HuH-7 (cell line): Measurements from ENCODE around the gene LAMC3.

Source experiments
- DNase-seq: peaks from one replicate; pipeline ENCODE4 v3.0.0; 2011; ENCODE audit warnings: low spot score

LAMC3 gene

DNA sequence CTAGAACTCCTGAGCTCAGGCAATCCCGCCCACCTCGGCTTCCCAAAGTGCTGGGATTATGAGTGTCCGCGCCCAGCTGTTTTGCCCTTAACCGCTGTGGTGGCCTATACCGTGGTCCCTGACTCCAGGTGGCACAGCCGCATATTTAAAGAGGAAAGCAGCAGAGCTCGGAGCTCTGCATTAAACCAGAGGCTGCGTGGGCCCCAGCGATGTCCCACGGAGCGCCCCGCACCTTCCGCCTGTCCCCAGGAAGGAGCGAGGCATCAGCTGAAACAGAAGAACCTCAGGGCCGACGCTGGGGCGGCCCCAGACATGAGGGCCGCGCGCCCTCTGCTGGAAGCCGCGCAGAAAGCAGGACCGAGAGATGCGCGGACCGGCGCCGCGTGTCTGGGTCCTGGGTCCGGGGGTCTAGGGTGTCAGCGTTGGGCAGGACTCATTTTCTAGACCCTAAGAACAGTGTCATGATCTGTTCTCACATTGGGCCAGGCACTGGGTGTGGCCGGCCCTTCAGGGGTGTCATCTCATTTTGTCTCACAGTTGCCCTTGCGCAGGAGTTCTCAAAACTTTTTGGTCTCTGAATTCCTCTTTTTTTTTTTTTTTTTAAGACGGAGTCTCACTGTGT is 37.7 kb downstream of the LAMC3 start:
- peak; percentile 85 for DNase-seq

DNA sequence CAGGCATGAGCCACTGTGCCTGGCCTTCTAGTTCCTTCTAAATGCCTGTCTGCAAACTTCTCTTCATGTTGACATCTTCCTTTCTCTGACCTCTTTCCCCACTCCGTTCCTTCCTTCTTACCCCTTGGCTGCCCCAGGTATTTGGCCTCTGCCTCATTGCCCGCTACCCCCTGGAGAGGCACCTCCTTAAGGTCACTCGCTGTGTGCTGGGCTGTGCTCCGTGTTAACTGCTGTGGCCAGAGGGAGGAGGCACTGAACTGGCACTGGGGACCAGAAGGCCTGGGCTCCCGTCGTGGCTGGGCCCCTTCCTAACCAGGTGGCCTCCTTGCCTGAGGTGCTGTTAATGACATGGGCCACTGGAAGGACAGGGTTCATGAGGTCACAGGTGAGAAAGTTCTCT is 39.4 kb downstream of the LAMC3 start:
- no peak for DNase-seq

DNA sequence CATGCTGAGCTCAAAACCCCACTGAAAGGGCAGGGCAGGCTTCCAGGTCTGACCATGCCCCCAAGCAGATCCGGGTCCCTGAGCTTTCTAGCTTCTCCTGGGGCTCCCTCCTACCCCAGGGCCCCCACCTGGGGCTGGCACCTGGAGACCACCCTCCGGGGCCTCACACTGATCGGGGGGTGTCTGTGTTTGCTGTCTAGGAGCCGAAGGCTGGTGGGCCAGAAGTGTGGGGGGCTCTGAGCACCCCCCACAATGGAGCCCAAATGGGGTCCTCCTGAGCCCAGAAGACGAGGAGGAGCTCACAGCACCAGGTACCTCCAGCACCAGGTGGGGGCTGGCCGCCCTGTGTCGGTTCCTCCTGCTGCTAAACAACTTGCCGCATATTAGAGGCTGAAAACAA is 39.8 kb downstream of the LAMC3 start:
- no peak for DNase-seq

DNA sequence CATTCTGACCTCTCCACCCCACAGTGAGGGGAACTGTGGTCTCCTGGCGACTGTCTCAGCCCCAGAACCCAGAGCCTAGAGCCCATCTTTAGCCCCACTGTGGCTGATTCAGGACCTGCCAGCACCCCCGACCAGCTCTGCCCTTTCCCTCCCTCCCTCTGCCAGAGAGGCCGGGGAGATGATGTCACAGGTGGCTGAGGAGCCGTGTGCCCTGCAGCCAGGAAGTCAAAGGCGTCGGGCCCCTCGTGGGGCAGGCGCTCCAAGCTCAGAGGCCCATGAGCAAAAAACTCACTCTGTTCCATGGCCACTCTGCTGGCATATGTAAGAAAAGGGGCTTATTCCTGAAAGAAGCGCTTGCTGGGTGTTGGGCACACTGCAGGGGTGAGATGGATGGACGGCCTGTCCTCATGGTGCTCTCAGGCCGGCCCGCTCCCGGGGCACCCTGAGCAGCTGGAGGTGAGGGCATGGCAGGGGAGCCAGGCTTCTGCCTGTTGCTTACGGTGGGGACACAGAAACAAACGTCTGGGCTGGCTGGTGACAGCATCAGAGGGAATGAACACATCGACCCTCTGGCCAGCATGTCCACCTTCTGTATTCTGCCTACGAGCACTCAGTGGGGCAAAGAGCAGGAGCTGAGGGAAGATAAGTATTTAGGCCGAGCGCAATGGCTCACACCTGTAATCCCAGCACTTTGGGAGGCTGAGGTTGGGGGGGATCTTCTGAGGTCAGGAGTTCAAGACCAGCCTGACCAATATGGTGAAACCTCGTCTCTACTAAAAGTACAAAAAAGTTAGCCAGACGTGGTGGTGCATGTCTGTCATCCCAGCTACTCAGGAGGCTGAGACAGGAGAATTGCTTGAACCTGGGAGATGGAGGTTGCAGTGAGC is 41.1 kb downstream of the LAMC3 start:
- DNase-seq, result no peak

DNA sequence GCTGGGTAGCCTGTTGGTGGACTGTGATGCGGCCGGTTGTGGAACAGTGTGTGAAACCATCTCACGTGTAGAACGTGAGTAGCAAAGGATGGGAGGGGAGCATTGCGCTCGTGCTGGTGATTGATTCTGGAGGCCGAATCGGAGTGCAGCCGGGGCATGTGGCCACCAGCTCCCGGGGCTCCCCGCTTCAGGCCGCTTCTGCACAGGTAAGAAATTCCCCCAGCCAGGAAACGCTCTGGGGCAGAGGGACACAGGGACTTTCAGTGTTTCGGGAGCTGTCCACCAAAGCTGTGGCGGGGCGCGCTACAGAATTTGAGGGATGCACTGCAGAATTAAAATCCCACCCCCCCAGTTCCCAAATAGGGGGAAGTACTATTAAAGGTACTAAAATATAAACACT is 41.9 kb downstream of the LAMC3 start:
- DNase-seq, result no peak

DNA sequence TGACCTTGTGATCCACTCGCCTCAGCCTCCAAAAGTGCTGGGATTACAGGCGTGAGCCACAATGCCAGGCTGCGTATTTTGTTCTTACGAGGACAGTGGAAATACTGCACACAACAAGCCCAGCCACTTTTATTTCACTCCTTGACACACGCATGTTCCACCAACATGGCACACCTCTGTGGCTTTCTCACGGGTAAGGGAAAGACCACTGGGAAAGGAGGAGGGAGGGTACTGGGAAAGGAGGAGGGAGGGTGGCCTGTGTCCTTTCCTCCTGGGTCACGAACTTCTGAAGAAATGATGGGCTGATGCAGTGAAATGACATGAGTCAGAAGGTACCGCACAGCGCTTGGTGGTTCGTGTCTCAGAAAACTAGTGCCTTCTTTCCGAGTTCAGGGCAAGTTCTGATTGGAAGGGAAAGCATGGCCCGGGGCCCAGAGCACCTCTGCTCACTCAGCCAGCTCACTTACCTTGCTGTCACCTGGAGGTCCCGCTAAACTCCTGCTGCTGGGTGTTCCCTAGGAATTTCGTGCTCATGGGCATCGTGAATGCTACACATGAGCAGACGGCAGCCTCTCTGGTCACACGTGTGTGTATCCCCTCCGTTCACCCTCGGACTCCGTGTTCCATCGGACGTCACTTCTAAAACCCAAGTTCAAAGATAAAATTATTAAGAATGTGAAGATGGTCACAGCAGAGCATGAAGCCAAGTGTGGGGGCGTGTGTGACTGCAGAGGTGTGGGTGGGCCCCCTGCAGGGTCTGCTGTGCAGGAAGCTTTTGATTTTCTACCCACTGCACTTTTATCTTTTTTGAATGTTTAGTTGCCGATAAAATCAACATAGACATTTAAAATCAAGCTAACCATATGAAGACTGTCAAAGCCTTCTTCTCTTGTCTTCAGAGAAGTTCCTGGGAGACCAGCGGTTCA is 42.9 kb downstream of the LAMC3 start:
- DNase-seq, result no peak

DNA sequence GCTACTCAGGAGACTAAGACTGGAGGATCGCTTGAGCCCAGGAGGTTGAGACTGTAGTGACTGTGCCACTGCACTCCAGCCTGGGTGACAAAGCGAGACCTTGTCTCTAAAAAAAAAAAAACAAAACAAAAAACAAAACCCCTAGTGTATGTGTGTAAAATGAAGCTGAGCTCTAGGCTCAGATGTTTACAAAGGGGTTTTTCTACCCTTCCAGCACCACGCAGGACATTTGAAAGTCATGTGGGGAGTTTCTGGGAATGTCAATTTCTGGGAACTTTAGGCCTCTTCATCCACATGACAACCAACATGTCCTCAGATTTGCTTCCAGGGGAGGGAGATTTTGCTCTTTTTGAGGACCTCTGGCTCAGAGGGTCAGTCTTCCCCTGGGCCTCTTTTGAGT is 44.9 kb downstream of the LAMC3 start:
- no peak for DNase-seq

DNA sequence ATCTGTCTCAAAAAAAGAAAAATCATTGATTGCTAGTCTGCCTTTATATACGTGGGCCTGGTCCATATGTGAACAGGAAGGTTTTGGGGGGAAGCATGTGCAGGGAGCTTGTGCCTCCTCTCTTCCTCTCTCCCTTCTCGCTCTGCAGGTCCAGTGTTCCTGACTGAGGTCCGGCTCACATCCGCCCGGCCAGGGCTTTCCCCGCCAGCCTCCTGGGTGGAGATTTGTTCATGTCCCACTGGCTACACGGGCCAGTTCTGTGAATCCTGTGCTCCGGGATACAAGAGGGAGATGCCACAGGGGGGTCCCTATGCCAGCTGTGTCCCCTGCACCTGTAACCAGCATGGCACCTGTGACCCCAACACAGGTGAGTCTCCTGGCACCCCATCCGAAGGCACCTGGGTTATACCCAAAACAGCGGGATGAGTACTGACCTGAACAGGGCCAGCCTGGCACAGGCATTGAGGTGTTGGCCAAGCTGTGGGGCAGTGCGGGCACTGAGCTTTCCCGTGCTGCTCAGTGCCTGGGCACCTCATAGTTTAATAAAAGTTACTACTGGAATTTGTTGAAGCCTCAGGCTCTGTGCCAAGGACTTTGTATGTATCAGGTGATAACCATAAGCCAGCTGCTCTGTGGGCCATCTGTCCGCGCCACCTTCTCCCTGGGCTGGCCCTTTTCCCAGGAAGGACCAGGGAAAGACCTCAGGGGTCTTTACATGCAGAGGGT is 48.0 kb downstream of the LAMC3 start:
- no peak for DNase-seq

DNA sequence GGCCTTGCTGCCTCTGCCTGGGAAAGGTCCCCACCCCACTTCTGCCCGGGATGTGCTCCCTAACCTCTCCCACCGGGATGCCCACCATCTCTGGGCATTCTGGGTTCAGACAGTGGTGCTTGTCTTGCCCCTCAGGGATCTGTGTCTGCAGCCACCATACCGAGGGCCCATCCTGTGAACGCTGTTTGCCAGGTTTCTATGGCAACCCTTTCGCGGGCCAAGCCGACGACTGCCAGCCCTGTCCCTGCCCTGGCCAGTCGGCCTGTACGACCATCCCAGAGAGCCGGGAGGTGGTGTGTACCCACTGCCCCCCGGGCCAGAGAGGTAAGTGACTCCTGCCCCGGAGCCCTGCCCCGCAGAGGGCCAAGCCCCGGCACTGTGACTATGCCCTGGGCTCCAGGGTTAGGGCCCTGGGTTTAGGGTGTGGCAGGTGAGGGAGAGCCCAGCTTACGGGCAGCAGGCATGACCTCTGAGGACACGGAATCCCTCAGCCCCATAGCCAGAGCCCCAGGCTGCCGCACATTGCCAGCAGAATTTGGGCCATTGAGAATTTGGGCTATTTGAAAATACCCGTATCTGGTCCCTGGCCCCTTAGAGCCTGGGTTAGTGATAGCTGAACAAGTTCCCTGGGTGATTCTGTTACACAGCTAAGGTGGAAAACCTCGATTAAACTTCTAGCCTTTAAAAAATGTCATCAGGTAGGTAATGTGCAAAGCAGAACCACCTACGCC is 52.1 kb downstream of the LAMC3 start:
- no peak for DNase-seq

DNA sequence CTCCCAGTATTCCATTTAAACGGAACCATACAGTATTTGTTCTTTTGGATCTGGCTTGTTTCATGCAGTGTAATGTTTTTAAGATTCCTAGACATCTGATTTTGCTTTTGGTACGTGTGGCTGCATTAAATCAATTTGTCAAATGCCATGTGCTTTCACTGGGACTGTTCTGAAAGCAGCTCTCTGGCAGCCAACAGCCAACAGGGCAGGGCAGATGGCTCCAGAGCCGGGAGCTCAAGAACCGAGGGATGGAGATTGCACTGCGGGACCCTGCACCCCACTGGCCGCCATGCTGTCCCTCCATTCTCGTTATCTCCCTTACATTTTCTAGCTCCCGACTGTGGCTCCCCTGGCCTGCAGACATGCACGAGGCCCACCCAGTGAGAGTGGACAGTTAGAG is 54.0 kb downstream of the LAMC3 start:
- DNase-seq, result no peak

DNA sequence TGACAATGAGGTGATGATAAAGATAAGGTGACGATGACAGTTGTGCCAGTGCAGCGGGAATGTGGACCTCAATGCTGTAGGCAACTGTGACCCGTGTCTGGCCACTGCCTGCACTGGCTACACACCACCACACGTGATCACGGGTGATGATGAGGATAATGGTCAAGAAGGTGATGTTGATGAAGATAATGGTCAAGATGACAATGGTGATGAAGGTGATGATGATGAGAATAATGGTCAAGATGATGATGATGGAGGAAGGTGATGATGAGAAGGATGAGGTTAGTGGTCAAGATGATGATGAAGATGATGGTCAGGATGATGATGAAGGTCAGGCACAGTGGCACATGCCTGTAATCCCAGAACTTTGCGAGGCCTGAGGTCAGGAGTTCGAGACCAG is 56.6 kb downstream of the LAMC3 start:
- no peak for DNase-seq

DNA sequence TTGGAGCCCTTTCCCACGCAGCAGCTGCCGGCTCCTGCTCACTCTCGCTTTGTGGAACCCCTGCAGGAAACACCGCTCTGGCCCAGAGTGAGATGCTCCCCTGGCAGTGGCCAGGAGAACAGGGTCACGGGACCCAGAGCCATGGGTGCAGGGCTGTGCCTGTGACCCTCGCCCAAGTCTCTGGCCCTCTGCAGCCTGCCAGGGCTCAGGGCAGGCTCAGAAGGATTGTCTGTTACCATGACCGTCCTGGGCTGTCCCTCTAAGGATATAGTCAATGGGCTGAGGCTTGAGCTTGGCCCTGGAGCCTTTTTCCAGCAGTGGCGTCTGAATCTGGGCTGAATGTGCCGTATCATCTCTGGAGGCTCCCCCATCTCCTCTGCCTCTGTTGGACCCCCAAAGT is 58.7 kb downstream of the LAMC3 start:
- DNase-seq, result no peak

DNA sequence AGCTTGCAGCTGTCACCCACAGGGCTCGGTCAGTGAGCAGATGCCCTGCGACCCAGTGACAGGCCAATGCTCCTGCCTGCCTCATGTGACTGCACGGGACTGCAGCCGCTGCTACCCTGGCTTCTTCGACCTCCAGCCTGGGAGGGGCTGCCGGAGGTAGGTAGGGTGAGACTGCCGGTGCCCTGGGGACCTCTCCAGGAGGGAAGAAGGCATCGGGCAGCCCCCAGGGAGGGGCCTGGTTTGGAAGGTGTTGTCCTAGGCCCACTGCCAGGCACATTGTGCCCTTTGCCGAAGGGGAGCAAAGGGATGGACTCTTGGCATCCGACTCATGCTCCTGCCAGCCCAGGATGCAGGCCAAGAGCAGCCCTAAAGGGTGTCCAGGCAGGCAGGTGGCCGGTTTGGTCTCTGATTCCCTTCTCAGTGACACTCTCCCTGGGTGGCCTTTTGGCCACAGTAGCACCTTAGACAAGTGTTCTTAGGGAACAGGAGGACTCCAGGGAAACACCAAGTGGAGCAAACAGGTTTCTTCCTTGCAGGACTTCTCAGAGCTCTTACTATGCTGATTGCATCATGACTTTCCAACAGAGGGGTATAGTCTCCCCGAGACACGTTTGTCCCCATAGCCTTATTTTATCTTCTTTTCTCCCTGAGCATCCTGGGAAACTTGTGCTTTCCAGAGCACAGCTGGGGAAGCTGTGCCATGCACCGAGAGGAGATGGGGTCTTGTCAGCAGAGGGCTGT is 59.3 kb downstream of the LAMC3 start:
- no peak for DNase-seq

DNA sequence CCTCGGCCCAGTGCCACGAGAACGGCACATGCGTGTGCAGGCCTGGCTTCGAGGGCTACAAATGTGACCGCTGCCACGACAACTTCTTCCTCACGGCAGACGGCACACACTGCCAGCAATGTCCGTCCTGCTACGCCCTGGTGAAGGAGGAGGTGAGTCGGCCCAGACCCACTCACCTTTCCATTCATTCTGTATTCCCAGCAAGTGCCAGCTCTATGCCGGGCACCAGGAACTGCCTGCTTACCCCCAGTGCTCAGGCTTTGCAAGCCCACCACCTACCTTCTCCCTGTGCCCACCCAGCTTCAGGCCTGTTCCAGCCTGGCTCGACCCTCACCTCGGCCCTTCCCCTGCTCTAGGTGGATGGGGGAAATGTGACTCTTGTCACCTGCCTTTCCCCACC is 60.7 kb downstream of the LAMC3 start:
- DNase-seq, result no peak

DNA sequence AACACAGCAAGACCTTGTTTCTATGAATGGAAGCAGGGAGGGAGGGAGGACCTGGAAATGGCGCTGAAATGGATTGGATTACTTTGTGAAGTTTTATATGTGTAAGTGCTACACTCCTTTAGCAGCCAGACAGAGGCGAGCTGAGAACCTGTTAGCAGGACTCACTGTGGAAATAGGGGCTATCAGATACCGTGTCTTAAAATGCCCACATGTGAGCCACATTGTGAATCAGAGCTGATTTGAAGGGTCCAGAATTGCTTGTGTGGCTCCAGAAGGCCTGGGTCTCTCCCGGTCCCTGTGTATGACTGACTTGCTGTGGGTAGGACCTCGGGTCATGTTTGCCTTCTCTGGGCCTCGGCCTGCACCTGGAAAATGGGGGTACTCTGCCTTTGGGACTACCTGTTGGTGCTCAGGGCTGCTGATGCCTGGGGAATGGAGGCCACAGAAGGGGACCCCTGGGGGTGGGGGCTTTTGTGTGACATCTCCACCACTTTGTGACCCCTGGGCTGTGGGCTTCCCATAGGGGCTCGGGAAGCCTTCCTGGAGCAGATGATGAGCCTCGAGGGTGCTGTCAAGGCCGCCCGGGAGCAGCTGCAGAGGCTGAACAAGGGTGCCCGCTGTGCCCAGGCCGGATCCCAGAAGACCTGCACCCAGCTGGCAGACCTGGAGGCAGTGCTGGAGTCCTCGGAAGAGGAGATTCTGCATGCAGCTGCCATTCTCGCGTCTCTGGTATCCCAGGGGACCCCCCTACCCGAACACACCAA is 63.3 kb downstream of the LAMC3 start:
- DNase-seq, result no peak

DNA sequence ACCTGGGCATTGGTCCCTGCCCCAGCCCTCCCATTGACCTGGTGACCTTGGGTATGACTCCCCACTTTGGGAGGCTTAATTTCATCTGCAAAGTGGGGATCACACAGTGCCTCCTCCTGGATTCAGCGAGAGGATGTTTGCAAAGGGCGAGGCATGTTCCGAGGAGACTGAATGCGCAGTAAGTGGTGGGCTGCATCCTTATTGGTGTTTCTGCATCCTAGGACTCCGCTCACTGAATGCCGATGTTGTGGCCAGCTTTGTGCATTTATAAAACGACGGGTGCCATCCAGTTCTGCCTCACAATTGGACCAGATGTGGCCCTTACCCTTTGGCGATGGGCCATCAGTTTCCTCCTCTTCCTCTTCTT is 63.9 kb downstream of the LAMC3 start:
- no peak for DNase-seq

DNA sequence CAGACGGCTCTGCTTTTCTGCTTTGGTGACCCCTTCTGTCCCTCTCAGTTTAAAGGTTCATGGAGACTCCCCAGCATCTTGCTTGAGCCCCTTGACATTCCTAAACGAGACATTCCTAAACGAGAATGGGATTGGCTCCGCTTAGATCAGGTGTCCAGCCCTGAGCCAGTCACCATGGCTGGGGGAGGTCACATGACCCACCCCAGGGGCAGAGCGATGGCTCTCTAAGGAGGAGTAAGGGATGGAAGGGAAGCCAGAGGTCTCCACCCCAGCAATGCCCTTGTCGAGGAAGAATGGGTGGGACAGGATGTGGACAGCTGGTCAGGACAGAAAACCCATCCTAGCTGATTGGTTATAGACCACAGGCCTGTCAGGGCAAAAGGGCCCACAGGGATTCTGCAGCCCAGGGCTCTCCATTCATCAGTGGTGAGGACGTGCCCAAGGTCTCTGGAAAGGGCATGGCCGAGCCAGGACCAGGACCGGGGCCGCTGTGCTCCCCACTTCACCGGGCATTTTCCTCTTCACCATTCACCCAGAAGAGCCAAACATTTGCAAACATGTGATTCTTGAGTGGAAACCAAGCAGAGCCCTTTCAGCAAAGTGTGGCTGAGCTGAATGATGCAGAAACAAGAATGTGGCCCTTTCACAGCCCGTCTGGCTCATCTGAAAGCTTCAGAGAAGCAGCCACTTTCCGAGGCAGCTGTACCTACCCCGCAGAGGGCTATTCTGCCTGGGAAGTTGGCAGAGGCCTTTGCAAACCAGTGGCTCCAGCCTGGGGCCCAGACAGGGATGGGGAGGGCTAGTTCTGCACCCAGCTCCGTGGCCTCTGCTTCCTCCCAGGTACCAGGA is 67.6 kb downstream of the LAMC3 start:
- DNase-seq, result no peak

DNA sequence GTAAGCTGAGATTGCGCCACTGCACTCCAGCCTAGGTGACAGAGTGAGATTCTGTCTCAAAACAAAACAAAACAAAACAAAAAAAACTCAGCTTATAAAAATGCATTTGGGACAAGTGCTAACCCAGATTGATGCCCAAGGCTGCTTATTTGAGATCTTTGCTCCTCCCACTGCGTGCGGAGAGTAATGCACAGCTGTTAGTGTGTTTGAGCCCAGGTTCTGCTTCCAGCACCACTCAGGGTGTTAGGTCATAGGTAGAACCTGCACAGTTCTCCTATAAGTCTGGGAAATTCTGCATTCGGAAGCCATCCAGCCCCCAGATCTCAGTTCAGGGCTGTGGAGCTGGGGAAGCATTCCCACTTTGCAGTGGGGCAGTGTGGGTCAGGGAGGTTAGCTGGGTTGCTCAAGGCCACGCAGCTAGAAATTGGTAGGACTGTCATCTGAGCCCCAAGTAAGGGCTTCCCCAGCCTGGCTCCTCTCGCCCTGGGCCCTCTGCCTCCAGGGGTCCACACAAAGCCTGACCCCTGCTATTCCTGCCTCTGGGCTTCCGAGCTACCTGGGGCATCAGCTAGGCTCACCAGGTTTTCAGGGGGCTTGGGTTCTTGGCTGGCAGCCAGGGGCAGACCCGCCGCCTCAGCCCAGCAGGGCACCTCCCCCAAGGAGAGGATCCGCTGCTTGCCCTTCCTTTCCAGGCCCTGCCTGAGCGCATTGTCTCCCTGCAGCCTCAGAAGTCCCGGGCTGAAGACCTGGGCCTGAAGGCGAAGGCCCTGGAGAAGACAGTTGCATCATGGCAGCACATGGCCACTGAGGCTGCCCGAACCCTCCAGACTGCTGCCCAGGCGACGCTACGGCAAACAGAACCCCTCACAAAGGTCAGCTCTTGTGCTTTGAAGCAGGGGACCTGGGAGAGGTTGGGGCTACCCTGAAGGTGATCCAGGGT is 69.7 kb downstream of the LAMC3 start:
- DNase-seq, result no peak
